Measurements from ENCODE around the gene EPHA7. TPM values are rescaled to one million over a fixed set of nuclear protein-coding genes. Genes with fewer than 3 reads are reported as not detected.

EPHA7 gene
- total RNA-seq, 1 donor from 2014 or later = 28.9 TPM

DNA sequence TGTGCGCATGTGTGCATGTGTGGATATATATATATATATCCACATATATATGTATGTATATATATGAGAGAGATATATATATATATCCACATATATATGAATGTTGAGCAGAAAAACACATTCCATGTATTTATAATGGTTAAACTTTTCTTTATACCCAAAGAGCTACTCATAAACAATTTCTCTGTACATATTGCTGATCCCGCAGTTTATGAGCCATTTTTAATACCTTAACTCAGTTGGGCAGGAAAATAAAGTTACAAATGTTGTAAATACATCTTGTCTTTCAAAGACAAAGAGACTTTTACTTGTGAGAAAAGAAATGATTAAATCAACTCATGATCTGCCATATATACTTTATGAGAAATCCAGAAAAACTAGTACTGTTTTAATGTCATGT, 18.1 kb upstream of the EPHA7 start:
- H3K9me3 Mint-ChIP-seq (ENCODE audit: low read depth) = peaks cover 7% of the 10 kb centered on the region
- no peak for DNase-seq (ENCODE audit: low spot score, unreplicated experiment)
- TF ChIP-seq CTCF (IDR thresholded peaks at IDR 0.05; ENCODE audit: unreplicated experiment) = no peak
- no peaks in the 10 kb centered on the region for H3K27me3 Mint-ChIP-seq
- H3K4me1 Mint-ChIP-seq (ENCODE audit: low read depth) = no peaks in the 10 kb centered on the region
- no peak overlapping the region for H3K4me3 Mint-ChIP-seq (ENCODE audit: low read depth)
- H3K36me3 Mint-ChIP-seq (ENCODE audit: insufficient read depth) = peaks cover 1% of the 10 kb centered on the region
- no peak overlapping the region for H3K27ac Mint-ChIP-seq

DNA sequence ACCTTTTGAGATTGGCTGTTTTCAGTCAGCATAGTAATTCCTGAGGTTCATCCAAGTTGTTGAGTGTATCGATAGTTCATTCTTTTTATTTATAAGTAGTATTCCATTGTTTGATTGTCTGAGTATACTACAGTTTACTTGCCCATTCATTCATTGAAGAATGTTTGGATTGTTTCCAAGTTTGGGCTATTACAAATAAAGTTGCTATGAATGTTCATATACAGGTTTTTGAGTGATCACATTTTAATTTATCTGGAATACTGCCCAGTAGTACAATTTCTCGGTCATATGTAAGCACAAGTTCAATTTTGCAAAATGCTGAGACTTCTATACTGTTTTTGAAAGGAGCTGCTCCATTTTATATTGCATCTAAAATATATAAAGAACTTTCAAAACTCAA, 14.2 kb upstream of the EPHA7 start:
- Mint-ChIP-seq H3K4me3 (ENCODE audit: low read depth) (no peak overlapping the region), H3K4me1 (ENCODE audit: low read depth) (no peaks in the 10 kb centered on the region), H3K9me3 (ENCODE audit: low read depth) (peaks cover 7% of the 10 kb centered on the region), H3K27me3 (no peaks in the 10 kb centered on the region), H3K27ac (no peak overlapping the region), H3K36me3 (ENCODE audit: insufficient read depth) (peaks cover 1% of the 10 kb centered on the region)
- no peak for TF ChIP-seq CTCF (IDR thresholded peaks at IDR 0.05; ENCODE audit: unreplicated experiment)
- no peak for DNase-seq (ENCODE audit: low spot score, unreplicated experiment)

DNA sequence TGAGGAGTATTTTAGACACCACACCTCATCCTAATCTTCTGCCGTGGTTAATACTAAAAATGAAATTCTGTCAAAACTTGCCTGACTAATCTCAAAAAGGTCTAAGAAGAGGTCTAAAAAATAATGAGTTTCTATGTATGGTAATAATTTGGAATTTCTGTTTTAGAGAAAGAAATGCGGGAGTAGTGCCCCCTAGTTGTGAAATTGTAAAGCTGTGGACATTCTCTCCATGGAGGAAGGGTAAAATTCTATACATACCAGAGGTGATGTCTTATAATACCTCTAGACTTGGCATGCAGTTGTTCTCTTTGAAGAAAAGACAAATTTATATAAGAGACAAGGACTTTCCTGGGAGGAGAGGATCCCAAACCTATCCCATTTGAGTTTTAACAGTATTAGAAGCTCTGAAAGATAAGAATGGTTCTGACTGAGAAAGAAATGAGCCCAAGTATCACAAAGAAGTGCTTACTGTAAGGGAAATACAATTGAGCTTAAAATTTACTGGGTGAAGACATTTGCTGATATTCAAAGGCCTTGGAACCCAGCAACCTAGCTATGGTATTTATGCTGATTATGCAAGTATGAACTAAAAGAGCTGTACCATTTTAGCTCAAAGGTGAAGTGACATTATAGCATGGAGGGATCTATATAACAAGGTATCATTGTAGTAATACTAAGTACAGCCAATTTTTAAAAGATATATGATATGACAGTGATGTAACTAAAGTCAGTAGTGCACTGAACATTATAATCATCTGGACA, 5.1 kb upstream of the EPHA7 start:
- peak; percentile 66 for TF ChIP-seq CTCF (IDR thresholded peaks at IDR 0.05; ENCODE audit: unreplicated experiment)
- Mint-ChIP-seq H3K36me3 (ENCODE audit: insufficient read depth) (no peaks in the 10 kb centered on the region), H3K4me3 (ENCODE audit: low read depth) (no peak overlapping the region), H3K27ac (no peak overlapping the region), H3K27me3 (peaks cover 12% of the 10 kb centered on the region), H3K4me1 (ENCODE audit: low read depth) (peaks cover 6% of the 10 kb centered on the region), H3K9me3 (ENCODE audit: low read depth) (no peaks in the 10 kb centered on the region)
- no peak for DNase-seq (ENCODE audit: low spot score, unreplicated experiment)

GRCh38 chr6:93423542-93423941, 4.2 kb upstream of the EPHA7 start:
- TF ChIP-seq CTCF (IDR thresholded peaks at IDR 0.05; ENCODE audit: unreplicated experiment) = peak; percentile 73
- Mint-ChIP-seq H3K9me3 (ENCODE audit: low read depth) (no peaks in the 10 kb centered on the region), H3K27ac (no peak overlapping the region), H3K27me3 (peaks cover 12% of the 10 kb centered on the region), H3K4me3 (ENCODE audit: low read depth) (no peak overlapping the region), H3K4me1 (ENCODE audit: low read depth) (peaks cover 6% of the 10 kb centered on the region), H3K36me3 (ENCODE audit: insufficient read depth) (no peaks in the 10 kb centered on the region)
- peak; percentile 29 for DNase-seq (ENCODE audit: low spot score, unreplicated experiment)

GRCh38 chr6:93420163-93420795, 920 bp upstream of the EPHA7 start:
- Mint-ChIP-seq H3K4me3 (ENCODE audit: low read depth) (peak overlapping the region; percentile 90), H3K4me1 (ENCODE audit: low read depth) (peaks cover 11% of the 10 kb centered on the region), H3K27ac (peak overlapping the region; percentile 92), H3K36me3 (ENCODE audit: insufficient read depth) (no peaks in the 10 kb centered on the region), H3K27me3 (peaks cover 20% of the 10 kb centered on the region), H3K9me3 (ENCODE audit: low read depth) (no peaks in the 10 kb centered on the region)
- no peak for TF ChIP-seq CTCF (IDR thresholded peaks at IDR 0.05; ENCODE audit: unreplicated experiment)
- DNase-seq (ENCODE audit: low spot score, unreplicated experiment) = no peak
